GM08714 (cell line): ENCODE results near the gene XRCC5.

ENCODE experiments used
- H3K4me3 ChIP-seq: fragments of 200-500 bp; sonication (Bioruptor generic); 2 replicates; pipeline ENCODE4 v1.5.1; 2014; ENCODE audit warnings: mild to moderate bottlenecking, low read length, inconsistent platforms
- ZNF274 ChIP-seq: IDR thresholded peaks from 2 replicates; pipeline ENCODE4 v1.6.1; 2012; ENCODE audit warnings: mild to moderate bottlenecking, low read depth, low read length

The XRCC5 gene

GRCh38 chr2:216219861-216220260, 110.7 kb downstream of the XRCC5 start:
- H3K4me3 ChIP-seq: no peak overlapping the region
- no peak for TF ChIP-seq ZNF274

- TF ChIP-seq ZNF274: no peak
Observed at GRCh38 chr2:216220976-216221375, 111.8 kb downstream of the XRCC5 start.

GRCh38 chr2:216221811-216222210, 112.7 kb downstream of the XRCC5 start:
- TF ChIP-seq ZNF274: no peak
- no peak overlapping the region for H3K4me3 ChIP-seq

More at GRCh38 chr2:216220976-216221375, 111.8 kb downstream of the XRCC5 start:
- H3K4me3 ChIP-seq: no peak overlapping the region

- H3K4me3 ChIP-seq: no peak overlapping the region; the same call in 1 of the 2 replicates
- no peak for TF ChIP-seq ZNF274
Observed at GRCh38 chr2:216222650-216223352, 113.7 kb downstream of the XRCC5 start.

- TF ChIP-seq ZNF274: no peak
- H3K4me3 ChIP-seq: no peak overlapping the region
Observed at GRCh38 chr2:216224388-216224787, 115.2 kb downstream of the XRCC5 start.

- no peak for TF ChIP-seq ZNF274
- H3K4me3 ChIP-seq: no peak overlapping the region; the same call in 1 of the 2 replicates
Observed at GRCh38 chr2:216229277-216229914, 120.2 kb downstream of the XRCC5 start.

- no peak overlapping the region for H3K4me3 ChIP-seq
- no peak for TF ChIP-seq ZNF274
Observed at GRCh38 chr2:216231867-216232266, 122.7 kb downstream of the XRCC5 start.

- no peak overlapping the region for H3K4me3 ChIP-seq
- TF ChIP-seq ZNF274: no peak
Observed at GRCh38 chr2:216232721-216233120, 123.6 kb downstream of the XRCC5 start.

- no peak for TF ChIP-seq ZNF274
- H3K4me3 ChIP-seq: no peak overlapping the region
Observed at GRCh38 chr2:216233281-216233995, 124.3 kb downstream of the XRCC5 start.

GRCh38 chr2:216234106-216234505, 125.0 kb downstream of the XRCC5 start:
- no peak for TF ChIP-seq ZNF274
- no peak overlapping the region for H3K4me3 ChIP-seq

GRCh38 chr2:216235462-216235861, 126.3 kb downstream of the XRCC5 start:
- no peak for TF ChIP-seq ZNF274
- H3K4me3 ChIP-seq: no peak overlapping the region

GRCh38 chr2:216235896-216236295, 126.7 kb downstream of the XRCC5 start:
- H3K4me3 ChIP-seq: no peak overlapping the region
- no peak for TF ChIP-seq ZNF274

- no peak overlapping the region for H3K4me3 ChIP-seq
- no peak for TF ChIP-seq ZNF274
Observed at GRCh38 chr2:216236486-216236885, 127.3 kb downstream of the XRCC5 start.

- no peak for TF ChIP-seq ZNF274
- no peak overlapping the region for H3K4me3 ChIP-seq
Observed at GRCh38 chr2:216242365-216242764, 133.2 kb downstream of the XRCC5 start.

GRCh38 chr2:216243026-216243425, 133.9 kb downstream of the XRCC5 start:
- H3K4me3 ChIP-seq: no peak overlapping the region
- no peak for TF ChIP-seq ZNF274

GRCh38 chr2:216245391-216245975, 136.3 kb downstream of the XRCC5 start:
- TF ChIP-seq ZNF274: no peak
- H3K4me3 ChIP-seq: no peak overlapping the region
